Neural progenitor cell (in vitro differentiated cells): ENCODE data around the gene TOGARAM2. TPM values are rescaled to one million over a fixed set of nuclear protein-coding genes. Genes with fewer than 3 reads are reported as not detected.

ENCODE experiments used
- DNase-seq: peaks from one replicate; pipeline ENCODE4 v3.0.0-alpha.2; 2016; ENCODE audit warnings: low spot score
- H2AFZ ChIP-seq: fragments of 200-600 bp; sonication (generic); replicated peaks from 2 replicates; pipeline ENCODE4 v1.6.1; 2016; ENCODE audit warnings: antibody characterized with exemption
- H3F3A ChIP-seq: fragments of 200-600 bp; sonication (generic); 2 replicates; pipeline ENCODE4 v1.6.1; 2016; ENCODE audit warnings: antibody characterized with exemption, low read depth
- H3K27ac ChIP-seq: fragments of 200-600 bp; sonication (generic); 2 replicates; pipeline ENCODE4 v1.5.1; 2016; ENCODE audit warnings: mild to moderate bottlenecking
- H3K27me3 ChIP-seq: fragments of 200-600 bp; sonication (generic); 2 replicates; pipeline ENCODE4 v1.6.1; 2016; ENCODE audit warnings: mild to moderate bottlenecking, moderate library complexity
- H3K36me3 ChIP-seq: fragments of 200-600 bp; sonication (generic); 2 replicates; pipeline ENCODE4 v1.5.1; 2016
- H3K4me1 ChIP-seq: fragments of 200-600 bp; sonication (generic); 2 replicates; pipeline ENCODE4 v1.6.1; 2016; ENCODE audit warnings: mixed run types
- H3K4me2 ChIP-seq: fragments of 200-600 bp; sonication (generic); 2 replicates; pipeline ENCODE4 v1.6.1; 2016
- H3K4me3 ChIP-seq: fragments of 200-600 bp; sonication (generic); 2 replicates; pipeline ENCODE4 v1.5.1; 2016
- H3K79me2 ChIP-seq: fragments of 200-600 bp; sonication (generic); 2 replicates; pipeline ENCODE4 v1.6.1; 2016; ENCODE audit warnings: low read depth
- H3K9ac ChIP-seq: fragments of 200-600 bp; sonication (generic); 2 replicates; pipeline ENCODE4 v1.6.1; 2016
- H3K9me3 ChIP-seq: fragments of 200-600 bp; sonication (generic); 2 replicates; pipeline ENCODE4 v1.5.1; 2016; ENCODE audit warnings: low read depth
- H4K20me1 ChIP-seq: fragments of 200-600 bp; sonication (generic); 2 replicates; pipeline ENCODE4 v1.6.1; 2016; ENCODE audit warnings: low read depth
- H3K27ac Mint-ChIP-seq: 3 replicates; pipeline ENCODE4 v1.8.0; 2021; ENCODE audit warnings: mixed read lengths
- H3K27me3 Mint-ChIP-seq: 2 replicates; pipeline ENCODE4 v1.8.0; 2022; ENCODE audit warnings: low read depth, mild to moderate bottlenecking, inconsistent platforms, moderate library complexity, mixed read lengths; ENCODE audit not compliant: insufficient read depth
- H3K36me3 Mint-ChIP-seq: 3 replicates; pipeline ENCODE4 v1.8.0; 2021; ENCODE audit warnings: mixed read lengths
- H3K4me1 Mint-ChIP-seq: 3 replicates; pipeline ENCODE4 v1.8.0; 2021; ENCODE audit warnings: mixed read lengths
- H3K4me3 Mint-ChIP-seq: 3 replicates; pipeline ENCODE4 v1.8.0; 2021; ENCODE audit warnings: mild to moderate bottlenecking, moderate library complexity, mixed read lengths
- H3K9me3 Mint-ChIP-seq: 3 replicates; pipeline ENCODE4 v1.8.0; 2020; ENCODE audit warnings: mixed read lengths
- EZH2 ChIP-seq: fragments of 200-600 bp; sonication (generic); IDR thresholded peaks from 2 replicates; pipeline ENCODE4 v1.6.1; 2017; ENCODE audit warnings: antibody characterized with exemption, mild to moderate bottlenecking, moderate library complexity
- EZH2phosphoT487 ChIP-seq: fragments of 200-600 bp; sonication (generic); IDR thresholded peaks from 2 replicates; pipeline ENCODE4 v1.6.1; 2017; ENCODE audit warnings: antibody characterized with exemption
- total RNA-seq: library from RNA; depleted of rRNA; stranded (reverse); fragments of >200 nt; gene quantifications from 2 replicates; pipeline ENCODE4 v1.2.3, GENCODE V29; 2015; ENCODE audit warnings: low replicate concordance
- TF ChIP-seq, protein P1 (sequence below): fragments of 200-600 bp; sonication (generic); IDR thresholded peaks from 2 replicates; pipeline ENCODE4 v1.5.1; 2017; ENCODE audit warnings: antibody characterized with exemption, mild to moderate bottlenecking

Gene TOGARAM2
- total RNA-seq, 1 donor from 2014 or later: 0.04 TPM

DNA sequence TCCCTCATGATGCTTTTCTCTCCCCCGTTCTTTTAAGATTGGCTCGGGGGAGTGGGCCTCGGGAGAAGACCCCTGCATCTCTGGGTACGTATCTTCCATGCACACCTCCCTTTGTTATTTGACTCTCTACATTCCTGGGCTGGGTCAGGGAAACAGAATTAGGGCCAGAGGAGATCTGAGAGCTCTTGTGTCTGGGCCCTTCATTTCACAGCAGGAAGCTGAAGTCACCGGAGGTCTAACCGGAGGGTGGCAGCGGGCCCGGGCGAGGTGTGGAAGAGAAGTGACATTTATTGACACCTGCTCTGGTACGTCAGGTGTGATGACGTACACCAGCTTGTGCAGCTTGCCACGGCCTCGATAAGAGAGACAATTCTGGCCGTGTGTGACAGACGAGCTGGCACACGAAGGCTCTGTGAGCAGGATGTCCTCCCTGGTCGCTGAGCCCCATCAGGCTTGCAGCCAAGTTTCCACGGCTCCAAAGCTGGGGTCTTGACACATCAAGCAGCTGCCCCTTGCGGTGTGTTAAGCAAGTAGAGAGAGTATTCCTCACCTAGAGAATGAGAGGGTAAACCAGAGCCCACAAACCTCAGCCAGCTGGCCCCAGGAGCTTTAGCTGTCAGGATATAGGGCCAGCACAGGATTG lies 30.4 kb downstream of the TOGARAM2 start:
- H3K27me3 Mint-ChIP-seq: peaks cover 8% of the 10 kb centered on the region
- H3K9ac ChIP-seq: no peak overlapping the region
- H3K9me3 ChIP-seq: no peaks in the 10 kb centered on the region
- no peaks in the 10 kb centered on the region for H3K9me3 Mint-ChIP-seq
- H3K27ac ChIP-seq: no peak overlapping the region
- no peaks in the 10 kb centered on the region for H3K27me3 ChIP-seq
- H3K4me1 ChIP-seq: peaks cover 18% of the 10 kb centered on the region
- H3F3A ChIP-seq: no peaks in the 10 kb centered on the region
- no peak overlapping the region for H3K4me3 Mint-ChIP-seq
- no peak overlapping the region for H3K4me3 ChIP-seq
- no peaks in the 10 kb centered on the region for H3K36me3 ChIP-seq
- H3K36me3 Mint-ChIP-seq: no peaks in the 10 kb centered on the region
- no peak overlapping the region for H2AFZ ChIP-seq
- peak overlapping the region; percentile 14 for H3K4me2 ChIP-seq
- no peak for DNase-seq
- no peaks in the 10 kb centered on the region for H4K20me1 ChIP-seq
- H3K4me1 Mint-ChIP-seq: peaks cover 41% of the 10 kb centered on the region
- peak overlapping the region; percentile 16 for H3K27ac Mint-ChIP-seq
- no peaks in the 10 kb centered on the region for H3K79me2 ChIP-seq
- TF ChIP-seq, protein P1, sequence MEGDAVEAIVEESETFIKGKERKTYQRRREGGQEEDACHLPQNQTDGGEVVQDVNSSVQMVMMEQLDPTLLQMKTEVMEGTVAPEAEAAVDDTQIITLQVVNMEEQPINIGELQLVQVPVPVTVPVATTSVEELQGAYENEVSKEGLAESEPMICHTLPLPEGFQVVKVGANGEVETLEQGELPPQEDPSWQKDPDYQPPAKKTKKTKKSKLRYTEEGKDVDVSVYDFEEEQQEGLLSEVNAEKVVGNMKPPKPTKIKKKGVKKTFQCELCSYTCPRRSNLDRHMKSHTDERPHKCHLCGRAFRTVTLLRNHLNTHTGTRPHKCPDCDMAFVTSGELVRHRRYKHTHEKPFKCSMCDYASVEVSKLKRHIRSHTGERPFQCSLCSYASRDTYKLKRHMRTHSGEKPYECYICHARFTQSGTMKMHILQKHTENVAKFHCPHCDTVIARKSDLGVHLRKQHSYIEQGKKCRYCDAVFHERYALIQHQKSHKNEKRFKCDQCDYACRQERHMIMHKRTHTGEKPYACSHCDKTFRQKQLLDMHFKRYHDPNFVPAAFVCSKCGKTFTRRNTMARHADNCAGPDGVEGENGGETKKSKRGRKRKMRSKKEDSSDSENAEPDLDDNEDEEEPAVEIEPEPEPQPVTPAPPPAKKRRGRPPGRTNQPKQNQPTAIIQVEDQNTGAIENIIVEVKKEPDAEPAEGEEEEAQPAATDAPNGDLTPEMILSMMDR: no peak
- TF ChIP-seq EZH2phosphoT487: no peak
- no peak for TF ChIP-seq EZH2

DNA sequence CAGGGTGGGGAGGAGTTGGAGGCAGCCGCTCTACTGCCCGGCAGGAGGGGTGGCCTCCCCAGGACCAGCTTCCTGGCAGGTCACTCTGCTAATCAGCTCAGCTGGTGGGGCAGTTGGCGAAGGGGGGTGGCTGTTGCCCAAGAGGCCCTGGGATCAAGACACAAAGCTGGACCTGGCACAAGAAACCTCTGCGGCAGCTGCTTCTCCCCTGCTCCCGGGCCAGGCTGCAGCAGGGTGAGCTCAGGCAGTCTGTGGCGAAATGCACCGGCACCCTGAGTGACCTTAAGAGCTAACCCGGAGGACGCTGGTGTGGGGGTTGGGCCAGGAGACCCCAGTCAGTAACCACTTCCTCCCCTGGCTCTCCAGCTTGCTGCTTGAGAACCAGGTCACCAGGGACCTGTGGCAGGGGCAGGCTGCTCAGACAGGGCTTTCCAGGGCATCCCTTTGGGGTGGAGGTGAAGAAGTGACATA lies 31.1 kb downstream of the TOGARAM2 start:
- no peaks in the 10 kb centered on the region for H3K9me3 Mint-ChIP-seq
- Histone ChIP-seq H3K36me3 (no peaks in the 10 kb centered on the region), H3K27me3 (no peaks in the 10 kb centered on the region), H3K4me2 (no peak overlapping the region), H3K9me3 (no peaks in the 10 kb centered on the region), H3K79me2 (no peaks in the 10 kb centered on the region), H3F3A (no peaks in the 10 kb centered on the region), H3K4me1 (peaks cover 18% of the 10 kb centered on the region), H2AFZ (no peak overlapping the region), H3K4me3 (no peak overlapping the region), H3K27ac (no peak overlapping the region), H3K9ac (no peak overlapping the region), H4K20me1 (no peaks in the 10 kb centered on the region)
- H3K27me3 Mint-ChIP-seq: peaks cover 8% of the 10 kb centered on the region
- H3K27ac Mint-ChIP-seq: no peak overlapping the region
- H3K4me1 Mint-ChIP-seq: peaks cover 41% of the 10 kb centered on the region
- TF ChIP-seq EZH2phosphoT487: no peak
- TF ChIP-seq, protein P1: no peak
- no peak overlapping the region for H3K4me3 Mint-ChIP-seq
- H3K36me3 Mint-ChIP-seq: no peaks in the 10 kb centered on the region
- DNase-seq: no peak

DNA sequence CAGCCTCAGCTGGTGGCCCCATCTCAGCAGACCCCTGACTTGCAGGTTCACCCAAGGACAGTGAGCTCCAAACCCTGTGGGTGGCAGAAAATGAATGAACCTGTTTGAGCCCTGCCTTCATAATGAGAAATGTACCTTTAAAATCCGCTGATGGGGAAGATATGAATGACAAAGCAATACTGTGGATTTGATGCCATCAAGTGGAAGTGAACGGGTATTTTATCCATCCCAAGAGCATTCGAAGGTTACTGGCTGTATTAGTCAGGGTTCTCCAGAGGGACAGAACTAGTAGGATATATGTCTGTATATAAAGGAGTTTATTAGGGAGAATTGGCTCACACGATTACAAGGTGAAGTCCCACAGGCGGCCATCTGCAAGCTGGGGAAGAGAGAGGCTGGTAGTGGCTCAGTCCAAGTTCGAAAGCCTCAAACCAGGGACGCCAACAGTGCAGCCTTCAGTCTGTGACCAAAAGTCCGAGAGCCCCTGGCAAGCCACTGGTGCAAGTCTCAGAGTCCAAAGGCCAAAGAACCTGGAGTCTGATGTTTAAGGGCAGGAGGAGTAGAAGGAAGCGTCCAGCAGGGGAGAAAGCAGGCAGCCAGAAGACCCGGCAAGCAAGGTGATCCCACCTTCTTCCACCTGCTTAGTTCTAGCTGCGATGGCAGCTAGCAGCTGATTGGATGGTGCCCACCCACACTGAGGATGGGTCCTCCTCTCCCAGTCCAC lies 32.1 kb downstream of the TOGARAM2 start:
- no peaks in the 10 kb centered on the region for H3F3A ChIP-seq
- no peaks in the 10 kb centered on the region for H3K27me3 ChIP-seq
- peak overlapping the region; percentile 44 for H3K27ac Mint-ChIP-seq
- TF ChIP-seq, protein P1: no peak
- TF ChIP-seq EZH2phosphoT487: no peak
- TF ChIP-seq EZH2: no peak
- no peaks in the 10 kb centered on the region for H3K36me3 ChIP-seq
- no peaks in the 10 kb centered on the region for H3K36me3 Mint-ChIP-seq
- peaks cover 18% of the 10 kb centered on the region for H3K4me1 ChIP-seq
- no peak overlapping the region for H3K4me3 ChIP-seq
- H4K20me1 ChIP-seq: no peaks in the 10 kb centered on the region
- no peak overlapping the region for H2AFZ ChIP-seq
- peaks cover 8% of the 10 kb centered on the region for H3K27me3 Mint-ChIP-seq
- peaks cover 41% of the 10 kb centered on the region for H3K4me1 Mint-ChIP-seq
- H3K4me3 Mint-ChIP-seq: no peak overlapping the region
- no peaks in the 10 kb centered on the region for H3K9me3 Mint-ChIP-seq
- H3K9me3 ChIP-seq: no peaks in the 10 kb centered on the region
- H3K4me2 ChIP-seq: no peak overlapping the region
- H3K27ac ChIP-seq: no peak overlapping the region
- no peak overlapping the region for H3K9ac ChIP-seq
- H3K79me2 ChIP-seq: no peaks in the 10 kb centered on the region
- DNase-seq: no peak
